GM06990 (cell line): ENCODE results near the gene HSPA9.

Source experiments
- DNase-seq: peaks from one replicate; pipeline ENCODE4 v3.0.0-alpha.2; 2011; ENCODE audit not compliant: insufficient read length; ENCODE audit errors: extremely low read depth
- H3K27me3 ChIP-seq: replicated peaks from 2 replicates; pipeline ENCODE4 v1.6.0; 2011; ENCODE audit warnings: low read length; ENCODE audit not compliant: control insufficient read depth, insufficient read depth
- H3K36me3 ChIP-seq: 2 replicates; pipeline ENCODE4 v1.5.1; 2011; ENCODE audit warnings: low read length; ENCODE audit not compliant: control insufficient read depth, insufficient read depth
- H3K4me3 ChIP-seq: replicated peaks from 2 replicates; pipeline ENCODE4 v1.5.1; 2011; ENCODE audit warnings: low read depth, mild to moderate bottlenecking, control low read depth, low read length
- CTCF ChIP-seq: IDR thresholded peaks from 2 replicates; pipeline ENCODE4 v1.5.1; 2011; ENCODE audit warnings: low read length, control low read depth, mild to moderate bottlenecking, inconsistent platforms; ENCODE audit not compliant: insufficient read depth, poor library complexity, severe bottlenecking

The HSPA9 gene

GRCh38 chr5:138545919-138546562 lies 29.2 kb downstream of the HSPA9 start:
- no peaks in the 10 kb centered on the region for H3K36me3 ChIP-seq
- H3K4me3 ChIP-seq = no peak overlapping the region
- no peaks in the 10 kb centered on the region for H3K27me3 ChIP-seq
- TF ChIP-seq CTCF = no peak
- no peak for DNase-seq

GRCh38 chr5:138544181-138545134 lies 30.7 kb downstream of the HSPA9 start:
- Histone ChIP-seq H3K27me3 (no peaks in the 10 kb centered on the region), H3K36me3 (0 out of 2 replicates have a peak, but pooled peaks cover 1% of the 10 kb centered on the region), H3K4me3 (peak overlapping the region; percentile 99)
- DNase-seq = no peak
- no peak for TF ChIP-seq CTCF

GRCh38 chr5:138543730-138544104 lies 31.5 kb downstream of the HSPA9 start:
- Histone ChIP-seq H3K27me3 (no peaks in the 10 kb centered on the region), H3K36me3 (0 out of 2 replicates have a peak, but pooled peaks cover 1% of the 10 kb centered on the region), H3K4me3 (peak overlapping the region; percentile 99)
- no peak for DNase-seq
- TF ChIP-seq CTCF = no peak

- Histone ChIP-seq H3K27me3 (no peaks in the 10 kb centered on the region), H3K4me3 (peak within 1 kb of the TSS; percentile 99), H3K36me3 (0 out of 2 replicates have a peak, but pooled peaks cover 1% of the 10 kb centered on the region)
- DNase-seq = peak; percentile 99
- no peak for TF ChIP-seq CTCF
Measured at GRCh38 chr5:138542956-138543729, 32.1 kb downstream of the HSPA9 start, which contains the start of gene ETF1. Gene ETF1, minus strand, starts transcription at chr5:138543236. Its CDS starts 318 bp downstream, at chr5:138542918.

GRCh38 chr5:138542180-138542955 lies 32.8 kb downstream of the HSPA9 start:
- Histone ChIP-seq H3K4me3 (peak overlapping the region; percentile 82), H3K36me3 (0 out of 2 replicates have a peak, but pooled peaks cover 1% of the 10 kb centered on the region), H3K27me3 (no peaks in the 10 kb centered on the region)
- TF ChIP-seq CTCF = no peak
- no peak for DNase-seq
